ENCODE data around the gene TRIM2. TPM values are rescaled to one million over a fixed set of nuclear protein-coding genes. Genes with fewer than 3 reads are reported as not detected.
A peak's percentile ranks its signal among the peaks of the same experiment; 100 is the strongest.

TRIM2 gene
- total RNA-seq, 6 donors from 2014 or later: 17.6 to 45.1 (median 30.2) TPM

DNA sequence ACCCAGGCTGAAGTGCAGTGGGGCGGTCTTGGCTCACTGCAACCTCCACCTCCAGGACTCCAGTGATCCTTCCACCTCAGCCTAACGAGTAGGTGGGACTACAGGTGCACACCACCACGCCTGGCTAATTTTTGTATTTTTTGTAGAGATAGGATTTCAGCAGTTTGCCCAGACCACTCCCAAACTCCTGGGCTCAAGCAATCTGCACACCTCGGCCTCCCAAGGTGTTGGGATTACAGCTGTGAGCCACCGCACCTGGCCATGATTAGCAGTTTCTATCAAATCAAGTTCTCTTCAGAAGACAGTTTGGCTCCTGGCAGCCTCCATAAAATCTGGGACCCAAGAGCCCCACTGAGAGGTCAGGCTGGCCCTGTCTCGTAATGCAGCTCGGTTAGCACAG is 26.4 kb upstream of the TRIM2 start:
- ATAC-seq (ENCODE audit: low FRiP score in 2 of 2): no peak
- TF ChIP-seq, protein P1, sequence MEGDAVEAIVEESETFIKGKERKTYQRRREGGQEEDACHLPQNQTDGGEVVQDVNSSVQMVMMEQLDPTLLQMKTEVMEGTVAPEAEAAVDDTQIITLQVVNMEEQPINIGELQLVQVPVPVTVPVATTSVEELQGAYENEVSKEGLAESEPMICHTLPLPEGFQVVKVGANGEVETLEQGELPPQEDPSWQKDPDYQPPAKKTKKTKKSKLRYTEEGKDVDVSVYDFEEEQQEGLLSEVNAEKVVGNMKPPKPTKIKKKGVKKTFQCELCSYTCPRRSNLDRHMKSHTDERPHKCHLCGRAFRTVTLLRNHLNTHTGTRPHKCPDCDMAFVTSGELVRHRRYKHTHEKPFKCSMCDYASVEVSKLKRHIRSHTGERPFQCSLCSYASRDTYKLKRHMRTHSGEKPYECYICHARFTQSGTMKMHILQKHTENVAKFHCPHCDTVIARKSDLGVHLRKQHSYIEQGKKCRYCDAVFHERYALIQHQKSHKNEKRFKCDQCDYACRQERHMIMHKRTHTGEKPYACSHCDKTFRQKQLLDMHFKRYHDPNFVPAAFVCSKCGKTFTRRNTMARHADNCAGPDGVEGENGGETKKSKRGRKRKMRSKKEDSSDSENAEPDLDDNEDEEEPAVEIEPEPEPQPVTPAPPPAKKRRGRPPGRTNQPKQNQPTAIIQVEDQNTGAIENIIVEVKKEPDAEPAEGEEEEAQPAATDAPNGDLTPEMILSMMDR (IDR thresholded peaks at IDR 0.05): no peak
- TF ChIP-seq POLR2A (IDR thresholded peaks at IDR 0.05) (no peak), EP300 (IDR thresholded peaks at IDR 0.05) (no peak), POLR2AphosphoS5 (IDR thresholded peaks at IDR 0.05) (no peak)
- H3K4me3 ChIP-seq: no peak overlapping the region
- WGBS, 2 donors: 95 to 97% methylated on average over 7 of the region's 7 CpGs
- no peak for DNase-seq
- no peaks in the 10 kb centered on the region for H3K9me3 ChIP-seq
- H3K27me3 ChIP-seq: no peaks in the 10 kb centered on the region
- H3K27ac ChIP-seq: no peak overlapping the region
- H3K36me3 ChIP-seq: no peaks in the 10 kb centered on the region
- H3K4me1 ChIP-seq: no peaks in the 10 kb centered on the region

DNA sequence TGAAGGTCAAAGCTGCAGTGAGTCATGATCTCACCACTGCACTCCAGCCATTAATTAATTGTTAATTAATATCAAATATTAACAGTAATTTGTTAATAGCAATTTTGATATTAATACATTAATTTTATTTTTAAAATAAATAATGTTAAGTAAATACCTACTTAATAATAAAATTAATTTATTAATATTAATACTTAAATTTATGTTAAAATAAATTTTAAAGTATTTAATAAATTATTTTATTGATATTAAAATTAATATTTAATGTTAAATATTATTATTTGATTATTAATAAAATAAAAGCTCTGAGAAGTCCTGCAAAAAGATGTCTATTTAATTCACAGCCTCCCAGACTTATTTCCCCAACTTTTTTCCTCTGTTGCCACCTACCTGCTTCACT is 25.1 kb upstream of the TRIM2 start:
- Histone ChIP-seq H3K27me3 (no peaks in the 10 kb centered on the region), H3K27ac (no peak overlapping the region)
- ATAC-seq (ENCODE audit: low FRiP score in 2 of 2): no peak

DNA sequence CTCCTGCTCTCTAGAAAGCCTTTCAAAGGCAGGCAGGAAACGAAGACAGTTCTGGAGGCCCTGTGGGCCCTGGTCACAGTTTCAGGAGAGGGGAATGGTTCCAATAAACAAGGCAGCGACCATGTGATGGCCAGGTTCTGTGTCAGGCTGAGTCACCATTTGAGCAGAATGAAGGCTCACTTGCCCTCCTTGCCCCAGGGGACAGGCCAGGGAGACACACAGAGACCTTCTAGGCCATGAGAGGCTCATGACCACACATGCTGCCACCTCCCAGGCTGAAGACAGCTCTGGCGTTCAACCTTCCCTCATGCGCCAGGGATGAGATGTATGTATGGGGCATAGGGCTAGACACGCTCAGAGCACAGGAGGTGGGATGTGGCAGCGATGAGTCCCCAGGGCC is 22.9 kb upstream of the TRIM2 start:
- 95 to 100% methylated on average over 1 to 6 of the region's 6 CpGs for WGBS, 2 donors
- TF ChIP-seq POLR2AphosphoS5 (IDR thresholded peaks at IDR 0.05): no peak
- no peak for TF ChIP-seq POLR2A (IDR thresholded peaks at IDR 0.05)
- TF ChIP-seq, protein P1 (IDR thresholded peaks at IDR 0.05): no peak
- no peak overlapping the region for H3K4me3 ChIP-seq
- peaks cover 0 to 4% (median 0%) of the 10 kb centered on the region in 4 donors for H3K4me1 ChIP-seq
- H3K27me3 ChIP-seq: no peaks in the 10 kb centered on the region
- H3K27ac ChIP-seq: no peak overlapping the region
- H3K36me3 ChIP-seq: no peaks in the 10 kb centered on the region
- no peaks in the 10 kb centered on the region for H3K9me3 ChIP-seq
- DNase-seq (no peak), ATAC-seq (ENCODE audit: low FRiP score in 2 of 2) (peak in 1 of 2 donors; percentile 20)

More for the DNA sequence above, 25.1 kb upstream of the TRIM2 start:
- H3K4me3 ChIP-seq: no peak overlapping the region
- H3K4me1 ChIP-seq: no peaks in the 10 kb centered on the region
- H3K36me3 ChIP-seq: no peaks in the 10 kb centered on the region
- no peaks in the 10 kb centered on the region for H3K9me3 ChIP-seq
- TF ChIP-seq POLR2AphosphoS5 (IDR thresholded peaks at IDR 0.05) (no peak), EP300 (IDR thresholded peaks at IDR 0.05) (no peak), POLR2A (IDR thresholded peaks at IDR 0.05) (no peak)
- TF ChIP-seq, protein P1 (IDR thresholded peaks at IDR 0.05): no peak
- DNase-seq: no peak

DNA sequence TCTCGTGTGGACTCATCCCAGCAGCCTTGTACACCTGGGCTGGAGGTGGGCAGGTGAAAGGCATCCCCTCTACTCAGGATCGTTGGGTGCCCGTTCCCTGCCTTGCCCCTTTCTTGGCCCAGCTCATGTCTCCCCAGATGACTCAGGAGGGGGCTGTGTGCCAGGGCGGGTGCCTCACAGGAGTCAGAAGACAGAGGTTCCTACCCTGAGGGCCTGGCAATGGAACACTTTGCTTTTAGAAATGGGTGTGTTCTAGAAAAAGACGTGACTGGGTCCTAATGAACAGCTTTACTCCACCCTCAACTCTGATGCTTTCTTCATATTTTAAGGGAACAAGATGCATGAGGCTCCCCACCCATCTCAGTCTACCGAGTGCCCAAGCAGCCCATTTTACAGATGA is 22.5 kb upstream of the TRIM2 start:
- no peak overlapping the region for H3K4me3 ChIP-seq
- peaks cover 0 to 4% (median 0%) of the 10 kb centered on the region in 4 donors for H3K4me1 ChIP-seq
- ATAC-seq (ENCODE audit: low FRiP score in 2 of 2) (no peak), DNase-seq (no peak)
- WGBS, 2 donors: 89 to 95% methylated on average over 4 to 6 of the region's 6 CpGs
- H3K36me3 ChIP-seq: no peaks in the 10 kb centered on the region
- no peaks in the 10 kb centered on the region for H3K27me3 ChIP-seq
- H3K27ac ChIP-seq: no peak overlapping the region
- TF ChIP-seq POLR2AphosphoS5 (IDR thresholded peaks at IDR 0.05) (no peak), EP300 (IDR thresholded peaks at IDR 0.05) (no peak), POLR2A (IDR thresholded peaks at IDR 0.05) (no peak)
- TF ChIP-seq, protein P1 (IDR thresholded peaks at IDR 0.05): no peak
- no peaks in the 10 kb centered on the region for H3K9me3 ChIP-seq

DNA sequence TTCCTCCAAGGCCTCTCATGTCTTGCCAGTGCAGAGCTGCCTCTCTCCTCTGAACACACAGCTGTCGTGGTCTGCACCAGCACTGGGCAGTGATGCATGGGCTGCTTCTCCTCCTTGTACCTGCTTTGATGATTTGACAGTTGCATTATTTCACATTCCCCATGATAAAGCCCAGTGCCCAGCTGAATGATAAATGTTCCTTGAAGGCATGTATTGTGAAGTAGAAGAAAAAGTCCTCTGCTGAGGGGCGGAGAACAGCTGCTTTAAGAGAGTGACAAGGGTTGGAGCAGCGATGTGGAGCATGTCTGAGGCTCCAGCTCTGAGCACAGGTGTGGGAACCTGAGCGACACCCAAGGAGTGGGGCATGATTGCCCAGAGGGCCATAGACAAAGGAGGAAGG is 21.1 kb upstream of the TRIM2 start:
- H3K27ac ChIP-seq: no peak overlapping the region
- no peak for ATAC-seq (ENCODE audit: low FRiP score in 2 of 2)
- TF ChIP-seq POLR2A (IDR thresholded peaks at IDR 0.05) (no peak), EP300 (IDR thresholded peaks at IDR 0.05) (no peak), POLR2AphosphoS5 (IDR thresholded peaks at IDR 0.05) (no peak)
- TF ChIP-seq, protein P1 (IDR thresholded peaks at IDR 0.05): no peak
- peaks cover 0 to 4% (median 0%) of the 10 kb centered on the region in 4 donors for H3K4me1 ChIP-seq
- DNase-seq: no peak
- H3K27me3 ChIP-seq: no peaks in the 10 kb centered on the region
- H3K36me3 ChIP-seq: no peaks in the 10 kb centered on the region
- H3K9me3 ChIP-seq: no peaks in the 10 kb centered on the region
- no peak overlapping the region for H3K4me3 ChIP-seq
- WGBS, 2 donors: 90 to 92% methylated on average over 4 of the region's 4 CpGs

All from upper lobe of left lung (tissue), 6 donors.